SK-MEL-5 (cell line): ENCODE results near the gene PRR15. TPM values are rescaled to one million over a fixed set of nuclear protein-coding genes. Genes with fewer than 3 reads are reported as not detected.

ENCODE experiments used
- DNase-seq: peaks from one replicate; pipeline ENCODE4 v3.0.0-alpha.2; 2016; ENCODE audit warnings: low read depth, low spot score
- in situ Hi-C: cut with HindIII; loops from 2 replicates; pipeline ENCODE4 v1.10.0; 2016; ENCODE audit warnings: low sequenced_read_pairs, high pct_unique_total_duplicates, low pct_unique_long_range_greater_than_20kb
- total RNA-seq: library from RNA; depleted of rRNA; stranded (reverse); fragments of >200 nt; shearing (Covaris generic); gene quantifications from 2 replicates; pipeline ENCODE4 v1.2.3, GENCODE V29; 2014

The PRR15 gene
- total RNA-seq, 1 experiment from 2014 or later = not detected

DNA sequence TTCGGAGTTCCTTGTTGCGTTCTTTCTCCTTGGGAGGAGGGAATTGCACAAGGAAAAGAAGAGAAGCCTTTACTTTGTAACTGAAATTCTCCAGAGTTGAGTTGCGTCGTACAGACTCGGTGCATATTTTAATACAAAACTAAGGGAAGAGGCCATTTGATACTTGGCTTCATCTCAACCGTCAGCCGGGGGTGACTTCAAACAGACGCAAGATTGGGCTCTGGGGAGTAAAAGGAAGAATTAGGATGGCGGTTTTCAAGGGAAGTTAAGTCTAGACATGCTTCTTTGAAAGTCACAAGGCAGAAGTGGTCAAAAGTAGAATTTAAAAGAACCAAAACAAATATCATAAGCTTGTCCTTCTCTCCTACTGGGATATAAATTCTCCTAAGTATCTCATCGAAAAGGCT lies 1.6 kb downstream of the PRR15 start:
- in situ Hi-C loops = no loop called here
- no peak for DNase-seq

DNA sequence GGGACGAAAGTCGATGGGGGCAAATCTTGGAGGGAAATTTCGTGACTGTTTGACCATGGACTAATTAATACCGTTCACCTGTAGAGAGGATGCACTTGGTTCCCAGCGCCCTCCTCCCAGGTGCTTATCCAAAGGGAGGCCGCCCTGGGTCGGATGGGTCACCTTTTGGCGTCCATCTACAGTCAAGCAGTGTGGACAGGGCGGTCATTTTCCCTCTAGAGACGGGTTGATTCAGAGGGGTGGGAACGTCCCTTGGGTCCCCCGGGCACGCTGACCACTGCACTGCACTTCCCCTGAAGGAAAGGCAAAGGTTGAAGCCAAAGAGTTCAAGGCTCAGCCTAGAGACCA lies 2.0 kb downstream of the PRR15 start:
- no peak for DNase-seq
- in situ Hi-C loops = no loop called here

DNA sequence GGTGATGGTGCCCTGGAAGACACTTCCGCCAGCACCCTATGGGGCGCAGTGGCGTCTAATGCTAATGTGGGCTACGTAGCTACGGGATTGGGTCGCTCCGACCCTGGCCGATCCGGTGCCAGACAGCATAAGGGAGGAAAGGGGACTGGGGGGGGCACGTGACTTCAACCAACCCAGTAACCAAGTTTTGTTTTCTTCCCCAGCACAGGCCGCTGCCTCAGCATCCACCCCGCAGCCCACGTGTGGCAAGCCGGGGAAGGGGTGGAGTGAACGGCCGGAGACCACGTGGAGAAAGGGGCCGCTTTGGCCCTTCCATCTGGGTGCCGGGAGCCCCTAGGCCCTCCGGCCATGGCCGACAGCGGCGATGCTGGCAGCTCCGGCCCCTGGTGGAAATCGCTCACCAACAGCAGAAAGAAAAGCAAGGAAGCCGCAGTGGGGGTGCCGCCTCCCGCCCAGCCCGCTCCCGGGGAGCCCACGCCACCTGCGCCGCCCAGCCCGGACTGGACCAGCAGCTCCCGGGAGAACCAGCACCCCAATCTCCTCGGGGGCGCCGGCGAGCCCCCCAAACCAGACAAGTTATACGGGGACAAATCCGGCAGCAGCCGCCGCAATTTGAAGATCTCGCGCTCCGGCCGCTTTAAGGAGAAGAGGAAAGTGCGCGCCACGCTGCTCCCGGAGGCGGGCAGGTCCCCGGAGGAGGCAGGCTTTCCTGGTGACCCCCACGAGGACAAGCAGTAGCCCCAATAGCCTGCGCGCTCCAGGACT lies 2.5 kb downstream of the PRR15 start:
- DNase-seq = no peak
- in situ Hi-C loops = no loop called here

DNA sequence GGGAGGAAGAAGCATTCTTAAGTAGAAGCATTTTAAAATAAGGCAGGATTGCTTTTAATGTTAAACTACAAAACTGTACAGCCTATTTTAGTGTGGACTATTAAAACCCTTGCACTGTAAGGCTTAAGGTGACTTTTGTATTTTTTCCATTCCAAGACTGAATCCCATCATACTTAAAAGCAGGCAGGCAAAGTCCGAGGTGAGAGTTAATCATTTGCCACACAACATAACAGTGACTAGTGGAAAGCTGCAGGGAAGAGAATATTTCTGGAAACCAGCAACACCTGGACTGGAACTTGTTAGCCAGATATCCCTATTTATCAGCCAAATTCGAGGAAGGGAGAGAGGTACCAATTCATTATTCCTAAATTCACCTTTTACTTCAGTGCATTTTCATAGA lies 3.5 kb downstream of the PRR15 start:
- no peak for DNase-seq
- in situ Hi-C loops = no loop called here

DNA sequence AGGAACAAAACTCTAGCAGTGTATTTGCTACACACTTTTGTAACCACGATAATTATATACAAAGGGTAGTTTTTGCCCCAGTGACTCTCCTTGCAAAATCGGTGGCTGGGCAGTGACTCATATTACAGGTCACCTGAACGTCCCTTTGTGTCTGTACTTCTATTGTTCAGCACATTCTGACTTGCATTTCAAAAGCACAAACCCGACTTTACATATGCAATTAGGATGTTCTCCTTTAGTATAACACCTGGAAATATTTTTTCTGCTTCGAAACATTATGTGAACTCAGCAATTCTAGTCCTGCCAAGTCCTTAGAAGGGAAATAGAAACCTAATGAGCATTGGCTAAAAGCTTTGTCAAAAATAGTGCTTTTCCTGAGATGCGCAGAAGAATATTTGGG lies 6.0 kb downstream of the PRR15 start:
- no peak for DNase-seq
- in situ Hi-C loops = no loop called here

DNA sequence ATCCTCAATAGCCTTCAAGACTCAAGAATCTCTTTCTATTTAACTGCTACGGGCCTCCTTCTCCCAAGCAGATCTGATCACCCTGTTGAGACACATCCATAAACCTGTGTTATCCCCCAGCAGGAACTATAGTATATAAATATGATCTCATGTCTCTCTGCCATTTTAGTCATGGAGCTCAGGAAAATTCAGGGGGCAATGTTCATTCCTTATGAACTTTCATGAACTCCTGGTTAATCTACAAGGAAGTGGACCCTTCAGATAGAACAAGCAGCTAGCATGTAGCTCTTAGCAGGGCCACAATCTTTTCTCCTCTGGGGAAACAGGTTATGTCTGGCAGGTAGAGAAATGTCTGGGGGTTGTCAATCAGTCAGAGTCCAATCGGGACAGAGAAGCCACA lies 8.9 kb downstream of the PRR15 start:
- in situ Hi-C loops = no loop called here
- DNase-seq = no peak

DNA sequence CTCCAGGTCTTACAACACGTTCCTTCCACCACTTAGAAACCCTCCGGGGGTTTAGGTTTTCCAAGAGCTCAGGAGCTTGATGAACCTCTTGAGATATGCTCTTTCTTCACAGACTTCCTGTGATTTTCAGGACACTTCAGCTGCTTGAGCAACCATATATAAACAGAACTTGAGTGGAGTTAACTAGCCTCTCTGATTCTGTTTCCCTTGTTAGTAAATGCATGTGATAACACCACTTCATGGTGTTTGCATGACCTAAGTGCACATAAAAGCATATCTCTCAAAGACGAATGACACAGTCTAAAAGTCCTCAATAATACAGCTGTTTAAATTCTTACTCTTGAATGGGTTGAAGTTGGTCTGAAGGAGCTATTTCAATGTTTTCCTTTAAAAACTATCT lies 9.9 kb downstream of the PRR15 start:
- DNase-seq = no peak
- in situ Hi-C loops = no loop called here

DNA sequence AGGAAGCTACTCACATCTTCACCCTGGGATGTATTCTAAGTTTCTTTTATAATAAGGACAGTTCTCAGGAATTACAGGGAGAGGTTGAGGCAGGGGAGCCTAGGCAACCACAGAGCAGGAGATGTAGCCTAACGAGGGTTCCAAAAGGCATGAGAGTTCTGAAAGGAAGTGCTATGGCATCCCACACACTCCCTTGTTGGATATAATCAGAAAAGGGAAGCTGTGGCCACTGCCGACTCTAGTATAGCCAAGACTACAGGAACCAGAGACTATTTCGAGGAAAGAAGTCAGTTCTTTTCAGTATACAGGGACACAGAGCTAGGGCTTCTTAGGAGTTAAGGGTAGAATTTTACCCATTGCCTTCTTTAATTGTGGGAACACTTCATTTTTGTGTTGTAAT lies 11.0 kb downstream of the PRR15 start:
- in situ Hi-C loops = no loop called here
- DNase-seq = no peak

DNA sequence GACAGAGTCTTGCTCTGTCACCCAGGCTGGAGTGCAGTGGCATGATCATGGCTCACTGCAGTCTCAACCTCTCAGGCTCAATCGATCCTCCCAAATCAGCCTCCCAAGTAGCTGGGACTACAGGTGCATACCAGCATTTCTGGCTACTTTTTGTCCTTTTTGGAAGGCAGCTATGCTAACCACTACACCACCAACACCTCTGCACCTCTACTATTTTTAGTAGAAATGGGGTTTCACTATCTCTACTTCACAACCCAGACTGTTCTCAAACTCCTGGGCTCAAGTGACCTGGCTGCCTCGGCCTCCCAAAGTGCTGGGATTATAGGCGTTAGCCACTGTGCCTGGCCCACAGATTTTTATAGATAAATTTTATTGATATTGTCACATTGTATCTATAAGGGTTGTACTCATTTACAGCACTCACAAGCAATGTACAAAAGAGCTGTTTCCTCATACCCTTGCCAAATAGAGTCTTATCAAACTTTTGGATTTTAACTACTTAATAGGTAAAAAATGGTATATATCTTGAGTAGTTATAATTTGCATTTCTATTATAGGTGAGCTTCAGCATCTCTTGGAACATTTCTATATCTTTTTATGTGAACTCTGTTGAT lies 23.7 kb downstream of the PRR15 start:
- no peak for DNase-seq
- in situ Hi-C loops = no loop called here

DNA sequence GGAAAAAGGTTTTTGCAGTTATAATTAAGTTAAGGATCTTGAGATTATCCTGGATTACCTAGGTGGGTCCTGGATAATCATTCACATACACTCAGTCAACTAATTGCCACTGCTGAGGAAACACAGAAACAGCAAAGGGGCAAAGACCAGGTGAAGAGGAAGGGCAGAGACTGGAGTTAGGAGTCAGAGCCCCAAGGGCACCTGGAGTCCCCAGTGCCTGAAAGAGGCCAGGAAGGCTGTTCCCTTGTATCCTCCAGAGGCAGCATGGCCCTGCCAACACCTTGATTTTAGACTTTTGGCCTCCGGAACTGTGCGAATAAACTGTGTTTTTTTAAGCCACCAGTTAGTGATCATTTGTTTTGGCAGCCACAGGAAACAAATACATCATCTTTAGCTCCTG lies 24.6 kb downstream of the PRR15 start:
- in situ Hi-C loops = no loop called here
- no peak for DNase-seq

DNA sequence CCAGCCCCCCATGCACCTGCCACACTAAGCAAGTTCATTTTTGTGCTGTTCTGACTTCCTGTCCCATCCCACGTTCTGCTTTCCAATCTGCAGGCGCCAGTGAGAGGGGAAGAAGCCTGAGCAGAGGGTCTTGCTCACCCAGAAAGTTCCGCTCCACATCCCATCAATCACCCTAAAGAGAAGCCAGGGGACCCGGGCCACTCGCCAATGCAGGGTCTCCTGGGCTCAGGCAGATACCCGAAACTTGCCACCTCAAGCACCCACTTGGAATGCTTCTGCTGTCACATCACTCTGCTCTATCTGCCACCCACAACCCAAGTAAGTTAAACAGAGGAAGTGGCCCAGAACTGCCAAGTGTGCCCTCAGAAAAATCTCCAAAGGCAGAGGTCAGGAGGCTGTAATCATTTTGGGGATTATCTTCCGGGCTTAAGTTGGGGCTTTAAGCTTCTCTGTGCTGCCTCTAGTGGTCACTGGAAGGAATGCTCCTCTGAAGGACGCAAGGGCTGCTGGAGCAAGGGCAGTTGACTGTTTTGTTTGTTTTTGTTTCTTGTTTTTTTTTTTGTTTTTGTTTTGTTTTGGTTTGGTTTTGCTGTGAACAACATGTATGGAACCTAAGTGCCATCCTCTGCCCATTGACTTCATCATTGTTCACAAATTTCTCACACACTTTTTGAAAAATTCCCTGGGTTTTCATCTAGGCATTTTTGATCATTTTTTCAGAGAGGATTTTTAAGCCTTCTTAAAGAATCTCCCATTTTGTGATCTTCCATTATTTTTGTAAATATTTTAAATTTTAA lies 25.5 kb downstream of the PRR15 start:
- in situ Hi-C loops = no loop called here
- DNase-seq = peak; percentile 75

DNA sequence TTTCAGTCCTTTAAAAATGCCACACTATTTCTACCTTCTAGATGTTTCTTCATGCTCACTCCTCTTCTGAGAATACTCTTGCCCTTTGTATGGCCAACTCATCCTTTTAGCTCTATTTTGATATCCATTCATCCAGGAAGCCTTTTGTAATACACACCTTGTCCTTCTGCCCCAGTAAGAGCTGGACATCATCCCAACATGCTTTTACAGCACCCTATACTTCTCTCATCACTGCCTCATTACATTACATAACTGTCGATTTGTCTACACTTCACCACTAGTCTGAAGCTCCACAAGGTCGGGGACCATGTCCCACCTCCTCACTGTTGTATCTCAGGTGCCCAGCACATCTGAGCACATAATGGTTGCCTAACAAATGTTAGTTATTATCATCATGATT lies 29.2 kb downstream of the PRR15 start:
- in situ Hi-C loops = no loop called here
- DNase-seq = no peak

DNA sequence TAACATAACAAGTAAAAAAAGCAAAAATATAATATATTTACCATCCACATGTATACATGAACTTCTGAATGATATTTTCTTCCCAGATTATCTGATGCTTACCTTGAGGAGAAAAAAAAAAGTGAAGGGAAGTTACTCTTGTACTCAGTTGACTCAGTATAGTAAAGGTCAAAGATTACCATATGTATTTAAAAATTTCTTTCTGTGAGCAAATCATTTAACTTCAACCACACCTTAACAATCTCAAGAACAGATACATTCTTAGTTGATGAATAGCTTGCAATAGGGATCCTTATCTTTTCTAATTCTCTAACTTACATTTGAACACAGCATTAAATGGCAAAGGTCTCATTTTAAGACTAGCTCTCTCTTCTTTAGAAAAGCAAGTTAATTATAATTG lies 29.8 kb downstream of the PRR15 start:
- DNase-seq = no peak
- in situ Hi-C loops = no loop called here

DNA sequence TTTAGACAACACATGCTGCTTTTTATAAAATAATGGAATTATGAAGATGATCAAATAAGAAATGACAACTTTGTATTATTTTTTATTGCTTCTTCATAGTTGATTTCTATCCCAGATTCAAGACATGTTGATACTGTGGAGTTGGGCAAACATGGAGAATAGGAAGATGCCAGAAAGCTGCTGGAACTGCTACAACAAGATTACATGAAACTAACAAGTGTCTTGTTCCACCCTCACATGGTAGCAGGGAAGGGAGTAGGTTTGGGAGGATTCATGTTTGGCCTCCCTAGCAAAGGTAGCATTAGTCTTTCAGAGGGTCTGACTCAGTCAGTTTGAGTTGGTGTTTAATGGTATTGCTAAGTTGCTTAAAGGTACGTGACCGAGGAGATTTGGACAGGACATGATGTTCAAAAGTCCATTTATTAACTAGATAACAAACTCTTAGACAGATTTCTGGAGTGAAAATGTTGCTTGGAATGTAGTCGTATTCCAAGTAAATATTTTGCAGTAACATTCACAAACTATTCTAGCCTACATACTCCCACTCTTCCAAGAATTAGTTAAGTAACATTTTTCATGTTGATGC lies 33.1 kb downstream of the PRR15 start:
- no peak for DNase-seq
- in situ Hi-C loops = no loop called here

DNA sequence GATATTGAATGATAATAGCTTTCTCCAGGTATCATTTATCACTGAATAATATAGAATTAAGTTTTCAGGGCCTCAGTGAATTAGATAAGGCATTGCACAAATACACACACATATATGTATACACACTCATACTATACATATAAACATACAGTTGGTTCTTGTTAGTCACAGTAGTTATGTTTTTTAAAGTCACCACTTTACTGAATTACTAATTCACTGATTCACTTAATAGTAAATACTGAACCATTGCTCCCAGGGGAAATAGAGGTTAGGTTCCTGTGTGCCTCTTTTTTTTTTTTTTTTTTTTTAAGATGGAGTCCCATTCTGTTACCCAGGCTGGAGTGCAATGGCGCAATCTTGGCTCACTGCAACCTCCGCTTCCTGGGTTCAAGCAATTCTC lies 33.6 kb downstream of the PRR15 start:
- no peak for DNase-seq
- in situ Hi-C loops = no loop called here

DNA sequence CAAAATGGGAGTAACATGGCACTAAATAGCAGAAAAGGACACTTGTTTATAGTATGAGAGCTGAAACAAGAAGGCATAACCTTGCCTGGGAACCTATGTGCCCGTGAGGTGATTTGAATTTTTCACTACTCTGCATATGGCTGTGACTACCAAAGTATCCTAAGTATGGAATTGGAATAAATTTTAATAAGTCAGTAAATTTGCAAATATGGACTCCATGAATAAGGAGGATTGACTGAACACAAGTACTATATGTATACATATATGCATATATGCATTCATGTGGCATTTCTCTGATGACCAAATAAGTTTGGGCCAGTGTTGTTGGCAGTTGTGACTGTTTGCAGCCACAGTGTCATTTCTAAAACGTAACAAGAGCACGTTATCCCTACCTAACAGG lies 34.5 kb downstream of the PRR15 start:
- in situ Hi-C loops = no loop called here

DNA sequence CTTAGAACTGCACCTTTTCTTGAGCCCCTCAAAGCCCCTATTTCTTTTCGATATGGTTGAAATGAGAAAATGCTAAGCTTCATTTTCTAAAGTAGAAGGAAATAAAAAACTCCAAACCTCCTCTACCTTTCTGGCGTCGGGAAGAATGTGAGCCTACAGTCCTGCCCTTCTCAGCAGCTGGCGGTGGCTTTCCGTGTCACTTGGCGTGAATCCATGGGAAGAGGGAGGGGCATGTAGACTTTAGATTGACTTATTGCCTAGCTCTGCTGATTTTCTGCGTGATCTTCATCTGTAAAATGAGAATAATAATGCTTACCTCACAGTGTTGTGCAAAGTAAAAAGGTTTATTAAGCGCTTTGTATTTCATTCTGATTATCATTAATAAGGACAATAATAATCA lies 35.0 kb downstream of the PRR15 start:
- in situ Hi-C loops = no loop called here
- no peak for DNase-seq

More for the DNA sequence above, 34.5 kb downstream of the PRR15 start:
- DNase-seq = no peak

DNA sequence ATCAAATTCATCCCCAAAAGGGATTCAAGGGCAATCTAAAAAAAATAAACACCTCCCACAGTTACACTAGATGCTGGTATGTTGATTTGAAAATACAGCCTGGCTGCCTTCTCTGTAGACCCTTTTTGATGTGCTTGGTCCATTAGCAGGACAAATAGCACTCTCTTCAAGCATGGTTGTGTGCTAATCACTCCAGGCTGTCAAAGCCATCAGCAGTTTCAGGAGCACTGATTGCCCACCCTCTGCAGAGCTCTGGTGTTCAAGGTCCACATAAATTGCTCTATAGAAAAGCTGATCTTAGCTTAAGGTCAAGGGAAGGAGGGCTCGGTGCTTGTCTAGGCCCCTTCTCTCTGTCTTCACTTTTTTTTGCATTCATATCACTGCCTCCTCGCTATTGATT lies 35.4 kb downstream of the PRR15 start:
- in situ Hi-C loops = no loop called here
- no peak for DNase-seq

DNA sequence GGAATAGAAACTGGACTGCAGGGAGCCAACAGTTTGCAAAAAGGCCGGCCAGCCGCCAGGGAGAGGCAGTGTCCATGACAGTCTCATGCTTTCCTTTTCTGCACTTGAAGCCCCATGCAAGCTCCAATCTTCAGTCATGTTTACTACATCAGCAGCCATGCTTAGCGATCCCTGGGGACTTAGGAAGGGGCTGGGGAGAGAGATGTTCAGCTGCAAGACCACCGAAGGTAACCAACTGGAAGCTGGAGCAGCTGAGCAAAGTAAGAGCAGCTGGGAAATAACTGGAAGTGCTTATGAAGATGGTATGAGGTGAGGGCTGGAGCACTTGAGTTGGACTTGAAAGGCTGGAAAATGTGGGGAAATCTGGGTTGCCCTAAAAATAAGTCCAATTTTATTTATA lies 37.0 kb downstream of the PRR15 start:
- in situ Hi-C loops = no loop called here
- no peak for DNase-seq
